Karpas-422 (cell line): ENCODE data around the gene USB1. TPM values are rescaled to one million over a fixed set of nuclear protein-coding genes. Genes with fewer than 3 reads are reported as not detected.

Experiments
- DNase-seq: peaks from one replicate; pipeline ENCODE4 v3.0.0-alpha.2; 2015
- H2AFZ ChIP-seq: fragments of 200-600 bp; sonication (generic); 2 replicates; pipeline ENCODE4 v1.6.1; 2014; ENCODE audit warnings: antibody characterized with exemption, low read length, mixed read lengths
- H3K27ac ChIP-seq: fragments of 200-600 bp; sonication (generic); 2 replicates; pipeline ENCODE4 v1.5.1; 2014; ENCODE audit warnings: mild to moderate bottlenecking, low read length, moderate library complexity
- H3K27me3 ChIP-seq: fragments of 200-600 bp; sonication (generic); 2 replicates; pipeline ENCODE4 v1.6.1; 2014; ENCODE audit warnings: low read length, mixed read lengths
- H3K36me3 ChIP-seq: fragments of 200-600 bp; sonication (generic); 2 replicates; pipeline ENCODE4 v1.6.1; 2014; ENCODE audit warnings: low read length, mixed read lengths; ENCODE audit not compliant: insufficient read depth
- H3K4me1 ChIP-seq: fragments of 200-600 bp; sonication (generic); 2 replicates; pipeline ENCODE4 v1.6.1; 2014; ENCODE audit warnings: mild to moderate bottlenecking, low read length, mixed read lengths
- H3K4me2 ChIP-seq: fragments of 200-600 bp; sonication (generic); 2 replicates; pipeline ENCODE4 v1.6.1; 2014; ENCODE audit warnings: low read length, low read depth, mild to moderate bottlenecking; ENCODE audit not compliant: poor library complexity, severe bottlenecking
- H3K4me3 ChIP-seq: fragments of 200-600 bp; sonication (generic); 2 replicates; pipeline ENCODE4 v1.5.1; 2014; ENCODE audit warnings: mild to moderate bottlenecking, antibody characterized with exemption, low read length, mixed read lengths
- H3K79me2 ChIP-seq: fragments of 200-600 bp; sonication (generic); 2 replicates; pipeline ENCODE4 v1.6.1; 2014; ENCODE audit warnings: mild to moderate bottlenecking, low read length, mixed read lengths
- H3K9ac ChIP-seq: fragments of 200-600 bp; sonication (generic); 2 replicates; pipeline ENCODE4 v1.6.0; 2014; ENCODE audit warnings: low read length
- H3K9me2 ChIP-seq: fragments of 200-600 bp; sonication (generic), shearing (Covaris generic); replicated peaks from 2 replicates; pipeline ENCODE4 v1.6.0; 2014; ENCODE audit warnings: mild to moderate bottlenecking, low read length, moderate library complexity; ENCODE audit not compliant: insufficient read depth
- H3K9me3 ChIP-seq: fragments of 300-700, 200-600 bp; sonication (generic); 2 replicates; pipeline ENCODE4 v1.6.1; 2014; ENCODE audit warnings: low read length, mixed read lengths
- H4K20me1 ChIP-seq: fragments of 200-600 bp; sonication (generic); 2 replicates; pipeline ENCODE4 v1.6.1; 2014; ENCODE audit warnings: mild to moderate bottlenecking, antibody characterized with exemption, low read length, low read depth; ENCODE audit not compliant: insufficient read depth
- total RNA-seq: library from RNA; depleted of rRNA; stranded (reverse); fragments of >200 nt; shearing (Covaris generic); gene quantifications from 2 replicates; pipeline ENCODE4 v1.2.3, GENCODE V29; 2014; ENCODE audit warnings: low replicate concordance

USB1 gene
- total RNA-seq, 1 experiment from 2014 or later, result 19.6 TPM

- H3K79me2 ChIP-seq, result no peaks in the 10 kb centered on the region
- no peaks in the 10 kb centered on the region for H3K9me3 ChIP-seq
- H3K9me2 ChIP-seq, result no peaks in the 10 kb centered on the region
- H3K36me3 ChIP-seq, result no peaks in the 10 kb centered on the region
- no peak overlapping the region for H3K27ac ChIP-seq
- peak overlapping the region; percentile 81; the same call in 1 of the 2 replicates for H3K4me3 ChIP-seq
- H2AFZ ChIP-seq, result no peak overlapping the region
- no peak overlapping the region for H3K9ac ChIP-seq
- no peaks in the 10 kb centered on the region for H3K27me3 ChIP-seq
- DNase-seq, result no peak
- H3K4me2 ChIP-seq, result peak overlapping the region; percentile 93
- peaks cover 42% of the 10 kb centered on the region for H3K4me1 ChIP-seq
- H4K20me1 ChIP-seq, result no peaks in the 10 kb centered on the region
These were observed 26.1 kb downstream of the USB1 start for GRCh38 chr16:58027161-58027915.

GRCh38 chr16:58027916-58028455, 26.8 kb downstream of the USB1 start:
- no peak overlapping the region for H3K4me3 ChIP-seq
- H3K79me2 ChIP-seq, result no peaks in the 10 kb centered on the region
- DNase-seq, result no peak
- no peak overlapping the region for H3K4me2 ChIP-seq
- H3K27ac ChIP-seq, result no peak overlapping the region
- no peaks in the 10 kb centered on the region for H3K9me3 ChIP-seq
- no peaks in the 10 kb centered on the region for H3K27me3 ChIP-seq
- no peaks in the 10 kb centered on the region for H4K20me1 ChIP-seq
- no peak overlapping the region for H3K9ac ChIP-seq
- H3K9me2 ChIP-seq, result no peaks in the 10 kb centered on the region
- no peak overlapping the region for H2AFZ ChIP-seq
- no peaks in the 10 kb centered on the region for H3K36me3 ChIP-seq
- H3K4me1 ChIP-seq, result peaks cover 49% of the 10 kb centered on the region

- Histone ChIP-seq H3K27ac (no peak overlapping the region), H3K9me3 (no peaks in the 10 kb centered on the region), H3K9ac (no peak overlapping the region), H3K4me2 (no peak overlapping the region), H4K20me1 (no peaks in the 10 kb centered on the region), H3K4me1 (peaks cover 55% of the 10 kb centered on the region), H3K9me2 (no peaks in the 10 kb centered on the region), H3K79me2 (no peaks in the 10 kb centered on the region), H3K4me3 (no peak overlapping the region), H2AFZ (no peak overlapping the region), H3K36me3 (no peaks in the 10 kb centered on the region), H3K27me3 (no peaks in the 10 kb centered on the region)
- no peak for DNase-seq
These were observed 27.4 kb downstream of the USB1 start for GRCh38 chr16:58028541-58029070.

- H3K36me3 ChIP-seq, result no peaks in the 10 kb centered on the region
- H3K9me2 ChIP-seq, result no peaks in the 10 kb centered on the region
These were observed 28.2 kb downstream of the USB1 start for GRCh38 chr16:58029410-58029809.

GRCh38 chr16:58030136-58030840, 29.1 kb downstream of the USB1 start:
- Histone ChIP-seq H3K9ac (no peak overlapping the region), H3K9me3 (no peaks in the 10 kb centered on the region), H4K20me1 (no peaks in the 10 kb centered on the region), H3K27ac (no peak overlapping the region), H3K79me2 (no peaks in the 10 kb centered on the region), H3K4me2 (no peak overlapping the region), H3K27me3 (no peaks in the 10 kb centered on the region), H3K4me3 (no peak overlapping the region), H3K4me1 (peaks cover 66% of the 10 kb centered on the region), H3K36me3 (no peaks in the 10 kb centered on the region), H2AFZ (no peak overlapping the region), H3K9me2 (no peaks in the 10 kb centered on the region)
- DNase-seq, result no peak

More at GRCh38 chr16:58029410-58029809, 28.2 kb downstream of the USB1 start:
- Histone ChIP-seq H2AFZ (no peak overlapping the region), H4K20me1 (no peaks in the 10 kb centered on the region), H3K27me3 (no peaks in the 10 kb centered on the region), H3K4me3 (no peak overlapping the region), H3K9me3 (no peaks in the 10 kb centered on the region), H3K27ac (no peak overlapping the region), H3K9ac (no peak overlapping the region), H3K79me2 (no peaks in the 10 kb centered on the region), H3K4me1 (peaks cover 63% of the 10 kb centered on the region), H3K4me2 (no peak overlapping the region)
- DNase-seq, result no peak

- Histone ChIP-seq H3K4me2 (no peak overlapping the region), H3K79me2 (no peaks in the 10 kb centered on the region), H3K36me3 (no peaks in the 10 kb centered on the region), H3K9me3 (no peaks in the 10 kb centered on the region), H3K4me3 (no peak overlapping the region), H2AFZ (no peak overlapping the region), H3K4me1 (peaks cover 70% of the 10 kb centered on the region), H3K9ac (no peak overlapping the region), H3K27me3 (no peaks in the 10 kb centered on the region), H4K20me1 (no peaks in the 10 kb centered on the region), H3K27ac (no peak overlapping the region), H3K9me2 (no peaks in the 10 kb centered on the region)
- no peak for DNase-seq
These were observed 30.0 kb downstream of the USB1 start for GRCh38 chr16:58031016-58031800.

GRCh38 chr16:58032710-58033293, 31.6 kb downstream of the USB1 start:
- H3K36me3 ChIP-seq, result no peaks in the 10 kb centered on the region
- no peaks in the 10 kb centered on the region for H3K9me2 ChIP-seq
- H3K79me2 ChIP-seq, result no peaks in the 10 kb centered on the region
- H4K20me1 ChIP-seq, result no peaks in the 10 kb centered on the region
- DNase-seq, result no peak
- no peak overlapping the region for H2AFZ ChIP-seq
- peak overlapping the region; percentile 76 for H3K9ac ChIP-seq
- H3K4me2 ChIP-seq, result peak overlapping the region; percentile 89
- H3K4me3 ChIP-seq, result 0 out of 2 replicates have a peak overlapping the region, but pooled peaks have one; percentile 8
- H3K4me1 ChIP-seq, result peaks cover 66% of the 10 kb centered on the region
- H3K27ac ChIP-seq, result peak overlapping the region; percentile 96
- H3K27me3 ChIP-seq, result no peaks in the 10 kb centered on the region
- no peaks in the 10 kb centered on the region for H3K9me3 ChIP-seq
